SK-N-SH (cell line): ENCODE measurements around the gene TTC28. TPM values are rescaled to one million over a fixed set of nuclear protein-coding genes. Genes with fewer than 3 reads are reported as not detected.

Experiments used
- CTCF ChIA-PET: fragments of 300-600, 350-600 bp; formaldehyde crosslinking; extraction: SDS; loops from one replicate; lab custom pipeline; 2021; lab: Yijun Ruan, JAX
- POLR2A ChIA-PET: fragments of 350-600 bp; sonication (Branson Sonifier 250); formaldehyde crosslinking; extraction: SDS; loops from one replicate; lab custom pipeline; 2020; ENCODE audit warnings: antibody characterized with exemption, inconsistent platforms; lab: Yijun Ruan, JAX
- DNase-seq: peaks from one replicate; pipeline ENCODE4 v3.0.0; 2012
- H2AFZ ChIP-seq: fragments of 200-600 bp; sonication (generic); 2 replicates; pipeline ENCODE4 v1.8.1; 2016; ENCODE audit warnings: antibody characterized with exemption, mild to moderate bottlenecking, low read depth
- H3F3A ChIP-seq: fragments of 200-600 bp; sonication (generic); replicated peaks from 2 replicates; pipeline ENCODE3; 2016; ENCODE audit warnings: antibody characterized with exemption, mild to moderate bottlenecking; ENCODE audit not compliant: insufficient read depth
- H3K27ac ChIP-seq, 2 experiments: fragments of 200-500 bp in 1 of 2; fragments of 200-600 bp in 1 of 2; sonication (Bioruptor generic) in 1 of 2; sonication (generic), shearing (Covaris generic) in 1 of 2; 2 replicates each; pipeline versions ENCODE4 v1.5.1 to v1.6.1; 2014 to 2016; ENCODE audit warnings: low read depth in 2 of 2, inconsistent platforms in 1 of 2, low read length in 1 of 2, mild to moderate bottlenecking in 1 of 2, mixed read lengths in 1 of 2
- H3K27me3 ChIP-seq: fragments of 200-600 bp; sonication (generic), shearing (Covaris generic); 2 replicates; pipeline ENCODE4 v1.6.1; 2016; ENCODE audit warnings: mixed run types; ENCODE audit not compliant: insufficient read depth
- H3K36me3 ChIP-seq, 2 experiments: fragments of 200-500 bp in 1 of 2; fragments of 200-600 bp in 1 of 2; sonication (Bioruptor generic) in 1 of 2; sonication (generic) in 1 of 2; replicated peaks in 1 of 2; 2 replicates each; pipeline versions ENCODE3 to v1.5.1; 2014 to 2016; ENCODE audit warnings: low read length in 1 of 2, mild to moderate bottlenecking in 1 of 2; ENCODE audit not compliant: insufficient read depth in 2 of 2, control insufficient read depth in 1 of 2
- H3K4me1 ChIP-seq, 2 experiments: fragments of 200-500 bp in 1 of 2; fragments of 200-600 bp in 1 of 2; sonication (Bioruptor generic) in 1 of 2; sonication (generic), shearing (Covaris generic) in 1 of 2; 2 replicates each; pipeline versions ENCODE4 v1.5.1 to v1.6.1; 2014 to 2016; ENCODE audit warnings: low read depth in 1 of 2, low read length in 1 of 2, mixed run types in 1 of 2; ENCODE audit not compliant: insufficient read depth in 2 of 2, control insufficient read depth in 1 of 2
- H3K4me2 ChIP-seq: fragments of 200-600 bp; sonication (generic), shearing (Covaris generic); 2 replicates; pipeline ENCODE4 v1.6.1; 2017; ENCODE audit warnings: mixed run types
- H3K4me3 ChIP-seq, 2 experiments: fragments of 200-500 bp in 1 of 2; fragments of 200-600 bp in 1 of 2; sonication (Bioruptor generic) in 1 of 2; sonication (generic), shearing (Covaris generic) in 1 of 2; 2 replicates each; pipeline versions ENCODE4 v1.5.1 to v1.8.1; 2014 to 2016; ENCODE audit warnings: low read depth in 2 of 2, inconsistent platforms in 1 of 2, low read length in 1 of 2, mild to moderate bottlenecking in 1 of 2, mixed read lengths in 1 of 2, moderate library complexity in 1 of 2
- H3K79me2 ChIP-seq: fragments of 200-600 bp; sonication (generic); 2 replicates; pipeline ENCODE4 v1.8.1; 2017; ENCODE audit warnings: mild to moderate bottlenecking; ENCODE audit not compliant: insufficient read depth
- H3K9ac ChIP-seq: fragments of 200-600 bp; sonication (generic); 2 replicates; pipeline ENCODE4 v1.6.1; 2017; ENCODE audit warnings: mixed run types
- H3K9me2 ChIP-seq: fragments of 200-600 bp; sonication (generic); 2 replicates; pipeline ENCODE4 v1.6.1; 2017; ENCODE audit warnings: mixed run types
- H3K9me3 ChIP-seq: fragments of 200-600 bp; sonication (generic); 2 replicates; pipeline ENCODE4 v1.6.1; 2017; ENCODE audit warnings: mixed run types, mild to moderate bottlenecking, moderate library complexity
- H4K20me1 ChIP-seq: fragments of 200-600 bp; sonication (generic); 2 replicates; pipeline ENCODE4 v1.6.1; 2017; ENCODE audit warnings: mild to moderate bottlenecking, mixed run types; ENCODE audit not compliant: insufficient read depth
- CHD2 ChIP-seq: fragments of 150-350 bp; IDR thresholded peaks from 2 replicates; pipeline ENCODE4 v1.6.1; 2018; ENCODE audit warnings: low read length; ENCODE audit not compliant: partially characterized antibody
- CTCF ChIP-seq: fragments of 200-600 bp; sonication (generic); IDR thresholded peaks from 2 replicates; pipeline ENCODE4 v1.6.1; 2017; ENCODE audit warnings: antibody characterized with exemption, mild to moderate bottlenecking, moderate library complexity
- ELF1 ChIP-seq: IDR thresholded peaks from 2 replicates; pipeline ENCODE4 v1.4.0; 2012
- EP300 ChIP-seq, 2 experiments: IDR thresholded peaks; 2 replicates each; pipeline versions ENCODE4 v1.4.0 to v1.6.1; 2012; ENCODE audit warnings: borderline replicate concordance in 1 of 2, low read depth in 1 of 2, low read length in 1 of 2
- EZH2phosphoT487 ChIP-seq: fragments of 200-600 bp; sonication (generic); IDR thresholded peaks from 2 replicates; pipeline ENCODE4 v1.6.1; 2017; ENCODE audit warnings: low read depth, mixed run types, mild to moderate bottlenecking, antibody characterized with exemption, moderate library complexity, borderline replicate concordance
- FOSL2 ChIP-seq: IDR thresholded peaks from 2 replicates; pipeline ENCODE4 v1.4.0; 2012; ENCODE audit warnings: low read depth, mild to moderate bottlenecking, moderate library complexity, borderline replicate concordance
- FOXJ3 ChIP-seq: sonication (generic); formaldehyde crosslinking; IDR thresholded peaks from 2 replicates; pipeline ENCODE4 v1.5.1; 2020; ENCODE audit warnings: mild to moderate bottlenecking, missing genetic modification reagents
- GATA2 ChIP-seq: sonication (generic); formaldehyde crosslinking; IDR thresholded peaks from 2 replicates; pipeline ENCODE4 v1.5.0; 2020; ENCODE audit warnings: mild to moderate bottlenecking, missing genetic modification reagents
- JUND ChIP-seq: IDR thresholded peaks from 2 replicates; pipeline ENCODE4 v1.4.0; 2012
- MAX ChIP-seq: IDR thresholded peaks from 2 replicates; pipeline ENCODE4 v1.4.0; 2012; ENCODE audit warnings: low read depth
- MXI1 ChIP-seq: IDR thresholded peaks from 2 replicates; pipeline ENCODE4 v1.6.1; 2012; ENCODE audit warnings: mild to moderate bottlenecking, low read depth, low read length, improper control_type of control experiment
- NFIC ChIP-seq: IDR thresholded peaks from 2 replicates; pipeline ENCODE4 v1.4.0; 2012; ENCODE audit warnings: borderline replicate concordance
- NRF1 ChIP-seq: IDR thresholded peaks from 2 replicates; pipeline ENCODE4 v1.6.1; 2012; ENCODE audit warnings: low read depth, mild to moderate bottlenecking, low read length
- RCOR1 ChIP-seq: fragments of 150-350 bp; IDR thresholded peaks from 2 replicates; pipeline ENCODE4 v1.6.1; 2017; ENCODE audit warnings: antibody characterized with exemption, low read length
- RXRA ChIP-seq: IDR thresholded peaks from 2 replicates; pipeline ENCODE4 v1.4.0; 2012; ENCODE audit warnings: low read depth, mild to moderate bottlenecking, borderline replicate concordance
- TAF1 ChIP-seq: IDR thresholded peaks from 2 replicates; pipeline ENCODE4 v1.6.1; 2012; ENCODE audit warnings: low read depth, mild to moderate bottlenecking, low read length, moderate library complexity, borderline replicate concordance
- TCF12 ChIP-seq: IDR thresholded peaks from 2 replicates; pipeline ENCODE4 v1.4.0; 2012
- USF2 ChIP-seq: fragments of 150-350 bp; IDR thresholded peaks from 2 replicates; pipeline ENCODE4 v1.6.1; 2017; ENCODE audit warnings: antibody characterized with exemption, low read length, low read depth, borderline replicate concordance
- YY1 ChIP-seq: IDR thresholded peaks from 2 replicates; pipeline ENCODE4 v1.4.0; 2012; ENCODE audit warnings: low read depth, mild to moderate bottlenecking
- WGBS: methylation state at CpG from one replicate; pipeline ENCODE4 v1.1.6; 2017; ENCODE audit warnings: low lambda C conversion rate; 5-methylcytosine and 5-hydroxymethylcytosine counted together
- polyA plus RNA-seq, 3 experiments: library from polyadenylated mRNA; depleted of rRNA; stranded (reverse); fragments of >200 nt; gene quantifications; 2 replicates each; pipeline ENCODE4 v1.2.3, GENCODE V29; 2012
- TF ChIP-seq, protein P1 (sequence below): IDR thresholded peaks from 2 replicates; pipeline ENCODE4; 2012
- TF ChIP-seq, protein P2 (sequence below): IDR thresholded peaks from 2 replicates; pipeline ENCODE4 v1.4.0; 2012; ENCODE audit warnings: low read depth, borderline replicate concordance

The TTC28 gene
- polyA plus RNA-seq, 1 of the 3 experiments (the other 2 are of a cell fraction) = 5.9 TPM

- H4K20me1 ChIP-seq = no peaks in the 10 kb centered on the region
- H2AFZ ChIP-seq = no peak overlapping the region
- no peaks in the 10 kb centered on the region for H3K79me2 ChIP-seq
- H3K9me3 ChIP-seq = no peaks in the 10 kb centered on the region
- peak; percentile 52 for DNase-seq
- ChIA-PET POLR2A (interaction anchor here (1.5 kb wide), 1 partner anchor 9 kb away, joined by 3 read pairs; no protein-coding TSS in a partner anchor), CTCF (interaction anchor here (0.6 to 3.6 kb wide), 9 partner anchors 9 to 553 kb away, joined by 3 to 26 read pairs (median 3); no protein-coding TSS in a partner anchor)
- peak overlapping the region in 1 of 2 experiments; percentile 82; a peak in 2 of 4 replicates for H3K27ac ChIP-seq
- H3K9me2 ChIP-seq = no peaks in the 10 kb centered on the region
- no peaks in the 10 kb centered on the region for H3F3A ChIP-seq
- H3K4me3 ChIP-seq = no peak overlapping the region
- TF ChIP-seq USF2 = no peak
- peak; percentile 99 for TF ChIP-seq RCOR1
- TF ChIP-seq, protein P1, sequence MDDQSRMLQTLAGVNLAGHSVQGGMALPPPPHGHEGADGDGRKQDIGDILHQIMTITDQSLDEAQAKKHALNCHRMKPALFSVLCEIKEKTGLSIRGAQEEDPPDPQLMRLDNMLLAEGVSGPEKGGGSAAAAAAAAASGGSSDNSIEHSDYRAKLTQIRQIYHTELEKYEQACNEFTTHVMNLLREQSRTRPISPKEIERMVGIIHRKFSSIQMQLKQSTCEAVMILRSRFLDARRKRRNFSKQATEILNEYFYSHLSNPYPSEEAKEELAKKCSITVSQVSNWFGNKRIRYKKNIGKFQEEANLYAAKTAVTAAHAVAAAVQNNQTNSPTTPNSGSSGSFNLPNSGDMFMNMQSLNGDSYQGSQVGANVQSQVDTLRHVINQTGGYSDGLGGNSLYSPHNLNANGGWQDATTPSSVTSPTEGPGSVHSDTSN = peak; percentile 8; the same call in 1 of the 2 replicates
- TF ChIP-seq TAF1 = no peak
- peak in 1 of 2 experiments; percentile 67; a peak in 2 of 4 replicates for TF ChIP-seq EP300 (IDR thresholded peaks at IDR 0.05; ENCODE audit: borderline replicate concordance in 1 of 2, low read depth in 1 of 2, low read length in 1 of 2)
- TF ChIP-seq TCF12 = peak; percentile 64
- TF ChIP-seq YY1 = no peak
- TF ChIP-seq MAX = no peak
- peak; percentile 65 for TF ChIP-seq CHD2
- no peak for TF ChIP-seq RXRA
- peak; percentile 79 for TF ChIP-seq GATA2 (CRISPR knock-in tag)
- H3K27me3 ChIP-seq = no peaks in the 10 kb centered on the region
- H3K4me1 ChIP-seq = peaks cover 0 to 19% of the 10 kb centered on the region in 2 experiments; a peak in 2 of 4 replicates
- no peak overlapping the region for H3K4me2 ChIP-seq
- H3K9ac ChIP-seq = no peak overlapping the region
- 44% methylated on average over 2 of the region's 2 CpGs for WGBS
- no peaks in the 10 kb centered on the region for H3K36me3 ChIP-seq
Measured at GRCh38 chr22:28043266-28043665, 636.4 kb downstream of the TTC28 start.

DNA sequence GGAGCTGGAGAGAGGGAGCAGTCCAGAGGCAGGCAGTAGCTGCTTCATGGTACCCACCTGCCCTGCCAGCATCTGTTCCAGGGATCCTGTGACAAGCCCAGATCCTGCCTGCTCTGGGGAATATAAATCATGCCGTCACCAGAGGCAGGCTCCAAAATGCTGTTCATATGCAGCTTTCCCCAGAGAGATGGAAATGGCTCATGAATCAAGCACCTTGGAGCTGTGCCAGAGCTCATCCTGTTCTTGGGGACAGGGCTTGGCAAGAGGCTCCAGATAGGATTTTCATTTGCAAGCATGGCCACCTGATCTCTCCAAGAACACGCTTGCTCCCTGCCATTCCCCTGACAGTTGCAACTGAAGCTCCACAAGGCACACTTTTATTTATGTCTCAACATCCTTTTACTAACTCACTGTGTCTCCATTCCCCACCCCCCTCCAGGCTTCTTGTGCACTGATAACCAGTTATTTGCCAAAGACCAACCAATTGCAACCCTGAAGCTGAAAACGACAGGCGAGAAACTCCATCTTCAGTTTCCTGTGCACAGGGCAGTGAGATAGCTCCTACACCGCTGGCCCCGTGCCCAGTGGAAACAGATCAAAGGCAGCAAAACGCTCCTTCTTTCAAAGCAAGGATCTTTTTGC is 644.8 kb downstream of the TTC28 start:
- DNase-seq = peak; percentile 64
- Histone ChIP-seq H3K4me2 (peak overlapping the region; percentile 59), H3K9ac (no peak overlapping the region), H3K4me1 (peaks cover 20 to 52% of the 10 kb centered on the region in 2 experiments), H3K27me3 (no peaks in the 10 kb centered on the region), H3K9me3 (no peaks in the 10 kb centered on the region), H3K36me3 (no peaks in the 10 kb centered on the region), H4K20me1 (no peaks in the 10 kb centered on the region), H3F3A (peaks cover 10% of the 10 kb centered on the region), H3K79me2 (no peaks in the 10 kb centered on the region), H3K27ac (peak overlapping the region; percentile 42 to 97; a peak in 3 of 4 replicates), H3K9me2 (no peaks in the 10 kb centered on the region), H3K4me3 (peak overlapping the region; percentile 6 to 17; a peak in 2 of 4 replicates), H2AFZ (peak overlapping the region; percentile 32; the same call in 1 of the 2 replicates)
- 14% methylated on average over 7 of the region's 7 CpGs for WGBS
- CTCF ChIA-PET = interaction anchor here (0.6 to 4.1 kb wide), 9 partner anchors 8 to 584 kb away, joined by 3 to 26 read pairs (median 3); no protein-coding TSS in a partner anchor
- POLR2A ChIA-PET = interaction anchor here (1.0 to 1.4 kb wide), 3 partner anchors 9 to 122 kb away, joined by 3 to 6 read pairs (median 3); no protein-coding TSS in a partner anchor
- peak; percentile 52; the same call in 1 of the 2 replicates for TF ChIP-seq MAX
- TF ChIP-seq CTCF = no peak
- peak; percentile 67; the same call in 1 of the 2 replicates for TF ChIP-seq GATA2 (CRISPR knock-in tag)
- TF ChIP-seq RCOR1 = peak; percentile 94
- no peak for TF ChIP-seq JUND
- TF ChIP-seq FOSL2 = peak; percentile 2; the same call in 1 of the 2 replicates
- TF ChIP-seq MXI1 = peak; percentile 76; the same call in 1 of the 2 replicates
- TF ChIP-seq EP300 (IDR thresholded peaks at IDR 0.05; ENCODE audit: borderline replicate concordance in 1 of 2, low read depth in 1 of 2, low read length in 1 of 2) = peak in 1 of 2 experiments; percentile 86; a peak in 3 of 4 replicates
- peak; percentile 78 for TF ChIP-seq NFIC
- peak; percentile 80 for TF ChIP-seq FOXJ3 (CRISPR knock-in tag)
- TF ChIP-seq NRF1 = no peak
- no peak for TF ChIP-seq ELF1
- TF ChIP-seq YY1 = 0 out of 2 replicates have a peak, but pooled peaks have one; percentile 34
- TF ChIP-seq, protein P2, sequence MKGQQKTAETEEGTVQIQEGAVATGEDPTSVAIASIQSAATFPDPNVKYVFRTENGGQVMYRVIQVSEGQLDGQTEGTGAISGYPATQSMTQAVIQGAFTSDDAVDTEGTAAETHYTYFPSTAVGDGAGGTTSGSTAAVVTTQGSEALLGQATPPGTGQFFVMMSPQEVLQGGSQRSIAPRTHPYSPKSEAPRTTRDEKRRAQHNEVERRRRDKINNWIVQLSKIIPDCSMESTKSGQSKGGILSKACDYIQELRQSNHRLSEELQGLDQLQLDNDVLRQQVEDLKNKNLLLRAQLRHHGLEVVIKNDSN = 0 out of 2 replicates have a peak, but pooled peaks have one; percentile 29
- TF ChIP-seq EZH2phosphoT487 = no peak
- TF ChIP-seq CHD2 = peak; percentile 79
